GM18858 (cell line): ENCODE data around the gene POLR1A.

ENCODE experiments used
- ATAC-seq: cut with Tn5 transposase; IDR thresholded peaks from one replicate; pipeline ENCODE4 v1.9.1; 2021; ENCODE audit not compliant: unreplicated experiment

The POLR1A gene

DNA sequence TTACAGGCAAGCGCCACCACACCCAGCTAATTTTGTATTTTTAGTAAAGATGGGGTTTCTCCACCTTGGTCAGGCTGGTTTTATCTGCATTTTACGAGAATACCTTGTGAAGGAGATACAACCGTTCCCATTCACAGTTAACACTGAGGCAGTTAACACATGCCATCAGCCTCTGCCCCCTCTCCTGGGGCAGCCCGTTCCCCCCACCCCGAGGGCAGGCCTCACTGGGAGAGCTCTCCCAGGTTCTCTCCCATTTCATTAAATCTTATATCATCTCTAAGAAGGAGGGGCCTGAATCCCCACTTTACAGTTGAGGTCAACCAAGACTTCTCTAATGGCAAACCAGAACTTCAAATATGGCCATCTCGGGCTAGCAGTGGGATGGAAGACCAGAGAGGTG lies 121.9 kb downstream of the POLR1A start:
- no peak for ATAC-seq

DNA sequence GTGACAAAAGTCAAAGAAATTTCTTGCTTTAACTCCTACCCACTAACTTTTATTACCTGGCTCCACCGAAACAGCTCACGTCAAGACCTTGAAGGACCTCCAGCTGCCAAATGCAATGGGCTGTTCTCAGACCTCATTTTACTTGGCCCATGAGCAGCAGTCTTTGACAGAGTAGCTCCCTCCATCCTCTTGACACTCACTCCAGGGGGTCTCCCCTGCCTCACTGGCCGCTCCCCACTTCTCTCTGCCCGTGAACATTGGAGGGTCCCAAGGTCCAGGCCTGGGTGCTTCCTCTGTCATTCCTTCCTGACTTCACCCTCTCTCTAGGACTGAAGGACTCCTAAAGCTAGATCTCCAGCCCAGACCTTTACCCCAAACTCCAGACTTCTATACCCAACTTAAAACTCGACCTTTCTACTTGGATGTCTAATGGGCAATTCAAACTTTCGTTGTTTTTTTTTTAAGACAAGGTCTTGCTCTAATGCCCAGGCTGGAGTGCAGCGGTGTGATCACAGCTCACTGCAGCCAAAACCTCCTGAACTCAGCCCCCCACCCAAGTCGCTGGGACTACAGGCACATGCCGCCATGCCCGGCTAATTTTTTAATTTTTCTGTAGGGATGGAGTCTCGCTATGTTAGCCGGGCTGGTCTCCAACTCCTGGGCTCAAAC lies 124.0 kb downstream of the POLR1A start:
- no peak for ATAC-seq

DNA sequence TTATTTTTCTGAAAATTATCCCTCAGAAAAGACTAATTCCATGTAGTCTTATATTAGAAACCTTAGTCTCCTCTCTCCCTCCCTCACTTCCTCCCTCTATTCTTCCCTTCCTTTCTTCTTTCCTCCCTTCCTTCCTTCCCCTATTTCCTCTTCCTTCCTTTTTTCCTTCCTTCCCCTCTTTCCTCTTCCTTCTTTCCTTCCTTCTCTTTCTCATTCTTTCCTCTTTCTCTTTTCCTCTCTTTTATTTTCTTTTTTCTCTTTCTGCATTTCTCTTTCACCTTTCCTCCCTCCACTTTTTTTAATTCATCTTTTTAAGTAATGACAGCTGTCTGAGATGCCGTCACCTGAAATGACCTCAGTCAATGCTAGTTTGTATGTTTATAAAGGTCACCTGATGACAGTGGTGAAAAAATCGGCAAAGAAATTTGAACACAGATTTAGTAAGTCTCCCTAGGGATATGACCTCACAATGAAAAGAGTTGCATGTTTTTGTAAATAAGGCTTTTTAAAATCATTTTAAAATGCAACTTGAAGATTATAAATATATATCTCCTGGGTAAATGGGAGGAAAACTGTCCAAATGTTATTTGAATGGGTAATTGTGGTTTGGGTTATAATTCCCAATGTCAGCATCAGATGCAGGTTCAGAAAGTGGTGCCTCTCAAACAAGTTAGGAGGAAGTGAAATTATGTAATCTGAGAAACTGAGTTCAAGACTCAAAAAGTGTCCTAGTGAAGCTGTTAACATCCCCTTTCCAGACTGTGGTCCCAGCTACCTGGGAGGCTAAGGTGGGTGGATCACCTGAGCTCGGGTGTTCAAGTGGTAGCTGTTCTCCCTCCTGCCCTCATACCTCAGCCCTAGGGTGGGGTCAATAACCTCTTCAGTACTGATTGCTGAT lies 126.6 kb downstream of the POLR1A start:
- no peak for ATAC-seq

DNA sequence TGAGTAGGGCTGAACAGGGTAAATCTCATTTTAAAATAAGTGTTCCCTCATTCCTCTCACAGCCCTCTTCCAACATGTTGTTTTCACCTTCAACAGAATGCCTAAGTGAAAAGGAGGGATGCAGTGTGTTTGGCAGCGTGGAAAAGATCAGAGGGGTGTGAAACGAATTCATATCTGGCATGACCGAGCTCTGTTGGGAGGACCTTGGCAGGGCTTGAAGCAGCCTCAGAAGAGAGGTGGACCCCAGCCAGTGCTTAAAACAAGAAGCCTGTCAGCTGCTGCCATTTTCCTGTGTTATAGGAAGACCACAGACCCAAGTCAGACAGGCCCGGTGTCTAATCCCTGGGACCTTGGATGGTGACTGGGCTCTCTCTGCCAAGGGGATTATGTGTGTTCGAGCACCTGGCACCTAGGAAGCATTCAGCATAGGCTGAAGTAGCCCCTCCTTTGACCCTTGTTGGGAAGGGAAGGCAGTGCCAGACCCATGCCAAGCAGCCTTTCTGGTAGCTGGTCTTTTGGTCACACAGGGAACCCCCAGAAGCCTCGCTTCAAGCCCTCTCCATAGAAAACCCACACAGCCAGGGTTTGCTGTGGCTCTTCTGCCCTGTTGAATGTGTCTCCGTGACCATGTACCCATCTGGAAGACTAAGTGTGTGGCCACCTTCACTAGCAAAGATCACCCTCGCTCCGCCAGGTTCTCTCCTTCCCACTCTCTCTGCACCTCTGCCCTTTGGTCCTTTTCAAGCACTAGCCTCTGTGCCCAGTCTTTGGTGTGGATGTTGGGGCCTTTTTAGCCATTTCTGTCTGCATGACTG lies 129.4 kb downstream of the POLR1A start:
- no peak for ATAC-seq

DNA sequence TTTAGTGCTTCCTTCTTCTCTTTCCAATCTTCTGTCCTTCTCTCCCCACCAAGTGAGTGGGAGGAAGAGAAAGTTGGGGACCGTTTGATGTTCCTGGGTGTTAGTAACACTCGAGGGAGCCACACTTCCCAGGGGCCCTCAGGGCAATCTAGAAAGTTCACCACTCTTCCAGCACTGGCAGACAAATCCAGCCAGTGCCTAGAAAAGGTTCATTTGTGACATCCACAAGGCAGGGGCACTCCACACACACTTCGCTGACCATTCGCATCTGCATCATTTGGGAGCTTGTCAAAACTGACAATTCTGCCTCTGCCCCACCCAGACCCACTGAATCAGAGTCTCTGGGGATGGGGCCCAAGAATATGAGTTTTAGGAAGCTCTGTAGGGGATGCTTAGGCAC lies 130.1 kb downstream of the POLR1A start:
- no peak for ATAC-seq

- ATAC-seq: no peak
Observed at GRCh38 chr2:85974390-85974789, 131.3 kb downstream of the POLR1A start.

GRCh38 chr2:85972355-85972754 lies 133.3 kb downstream of the POLR1A start:
- no peak for ATAC-seq

- ATAC-seq: no peak
Observed at GRCh38 chr2:85971366-85971765, 134.3 kb downstream of the POLR1A start.
